ENCODE measurements around the gene KCNMA1.

DNA sequence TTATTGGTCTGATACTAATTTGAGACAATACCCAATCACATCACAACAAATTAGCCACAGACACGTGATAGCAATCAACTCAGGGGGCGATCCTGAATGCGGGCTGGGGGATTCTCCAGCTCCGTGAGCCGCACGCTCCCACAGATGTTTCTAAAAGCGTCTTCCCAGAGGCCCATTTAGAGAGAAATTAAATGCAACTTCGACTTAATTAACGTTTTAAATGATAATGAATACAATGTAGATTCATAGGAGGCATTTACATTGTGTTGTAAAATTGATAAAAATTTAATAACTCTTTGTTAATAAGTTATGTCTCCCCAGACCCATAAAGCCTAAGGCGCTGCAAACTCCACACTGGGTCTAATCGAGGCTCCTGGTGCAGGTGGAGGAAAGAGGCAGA, 642.6 kb downstream of the KCNMA1 start:
- no peak for TF ChIP-seq ZNF274 (IDR thresholded peaks at IDR 0.05; ENCODE audit: low read depth, low read length)
- no peak for TF ChIP-seq SUZ12 (IDR thresholded peaks at IDR 0.05; ENCODE audit: extremely low read depth, insufficient read depth, insufficient read length)

All from NT2/D1 (cell line).